GM23248 (cell line): ENCODE measurements around the gene CDK4. TPM values are rescaled to one million over a fixed set of nuclear protein-coding genes. Genes with fewer than 3 reads are reported as not detected.
A peak's percentile ranks its signal among the peaks of the same experiment; 100 is the strongest.

Experiments
- DNase-seq: peaks from one replicate; pipeline ENCODE4 v3.0.0-alpha.2; 2015
- H2AFZ ChIP-seq: fragments of 200-600 bp; sonication (generic); 2 replicates; pipeline ENCODE4 v1.6.1; 2016; ENCODE audit warnings: antibody characterized with exemption
- H3F3A ChIP-seq: fragments of 200-600 bp; sonication (generic); 2 replicates; pipeline ENCODE4 v1.6.1; 2016; ENCODE audit warnings: mild to moderate bottlenecking, antibody characterized with exemption, mixed run types; ENCODE audit not compliant: insufficient read depth
- H3K27ac ChIP-seq: fragments of 200-600 bp; sonication (generic); 2 replicates; pipeline ENCODE4 v1.5.1; 2016; ENCODE audit warnings: mild to moderate bottlenecking
- H3K27me3 ChIP-seq: fragments of 200-600 bp; sonication (generic); replicated peaks from 2 replicates; pipeline ENCODE4 v1.6.1; 2016; ENCODE audit warnings: mild to moderate bottlenecking; ENCODE audit not compliant: insufficient read depth
- H3K36me3 ChIP-seq: fragments of 200-600 bp; sonication (generic); 2 replicates; pipeline ENCODE4 v1.6.1; 2016; ENCODE audit warnings: low read depth, mild to moderate bottlenecking
- H3K4me1 ChIP-seq: fragments of 200-600 bp; sonication (generic); 2 replicates; pipeline ENCODE4 v1.6.1; 2016; ENCODE audit warnings: mild to moderate bottlenecking; ENCODE audit not compliant: insufficient read depth
- H3K4me2 ChIP-seq: fragments of 200-600 bp; sonication (generic); one replicate; pipeline ENCODE4 v1.6.1; 2016; ENCODE audit warnings: mild to moderate bottlenecking; ENCODE audit not compliant: unreplicated experiment
- H3K4me3 ChIP-seq: fragments of 200-600 bp; sonication (generic); 2 replicates; pipeline ENCODE4 v1.5.1; 2016; ENCODE audit warnings: mild to moderate bottlenecking
- H3K79me2 ChIP-seq: fragments of 200-600 bp; sonication (generic); 2 replicates; pipeline ENCODE4 v1.6.1; 2016; ENCODE audit warnings: mild to moderate bottlenecking; ENCODE audit not compliant: insufficient read depth
- H3K9ac ChIP-seq: fragments of 200-600 bp; sonication (generic); 2 replicates; pipeline ENCODE4 v1.6.1; 2016; ENCODE audit warnings: mild to moderate bottlenecking
- H3K9me2 ChIP-seq: fragments of 200-600 bp; sonication (generic); 2 replicates; pipeline ENCODE4 v1.6.1; 2016; ENCODE audit warnings: mixed run types, mild to moderate bottlenecking, moderate library complexity; ENCODE audit not compliant: insufficient read depth
- H3K9me3 ChIP-seq: fragments of 200-600 bp; sonication (generic); one replicate; pipeline ENCODE4 v1.6.1; 2017; ENCODE audit warnings: low read depth
- H4K20me1 ChIP-seq: fragments of 200-600 bp; sonication (generic); 2 replicates; pipeline ENCODE4 v1.6.0; 2016; ENCODE audit not compliant: insufficient read depth
- EZH2 ChIP-seq: fragments of 200-600 bp; sonication (generic); IDR thresholded peaks from 2 replicates; pipeline ENCODE4 v1.6.1; 2018; ENCODE audit warnings: antibody characterized with exemption, mild to moderate bottlenecking; ENCODE audit not compliant: insufficient read depth, poor library complexity, severe bottlenecking
- EZH2phosphoT487 ChIP-seq: fragments of 200-600 bp; sonication (generic); IDR thresholded peaks from 2 replicates; pipeline ENCODE4 v1.6.1; 2018; ENCODE audit warnings: antibody characterized with exemption, moderate library complexity, mild to moderate bottlenecking, low read depth; ENCODE audit not compliant: insufficient read depth
- WGBS, 2 experiments: methylation state at CpG; one replicate each; pipeline ENCODE4 v1.1.6; 2015 to 2017; ENCODE audit warnings: low lambda C conversion rate in 2 of 2, low coverage in 1 of 2; ENCODE audit errors: missing lambda C conversion rate in 2 of 2; 5-methylcytosine and 5-hydroxymethylcytosine counted together
- in situ Hi-C: fragments of 300-500 bp; cut with MboI; formaldehyde crosslinking; loops from 2 replicates; pipeline ENCODE4 v1.15.0; 2020
- polyA plus RNA-seq: library from polyadenylated mRNA; unstranded; fragments of >200 nt; fragmentation: Nextera tagmentation; extraction: Ambion mirVana; gene quantifications from 2 replicates; pipeline ENCODE4 v1.2.1, GENCODE V29; 2016
- total RNA-seq: library from RNA; depleted of rRNA; stranded (reverse); fragments of >200 nt; shearing (Covaris generic); gene quantifications from 2 replicates; pipeline ENCODE4 v1.2.3, GENCODE V29; 2014

CDK4 gene
- total and polyA plus RNA-seq, 2 experiments from 2014 or later: 123 to 152 TPM

DNA sequence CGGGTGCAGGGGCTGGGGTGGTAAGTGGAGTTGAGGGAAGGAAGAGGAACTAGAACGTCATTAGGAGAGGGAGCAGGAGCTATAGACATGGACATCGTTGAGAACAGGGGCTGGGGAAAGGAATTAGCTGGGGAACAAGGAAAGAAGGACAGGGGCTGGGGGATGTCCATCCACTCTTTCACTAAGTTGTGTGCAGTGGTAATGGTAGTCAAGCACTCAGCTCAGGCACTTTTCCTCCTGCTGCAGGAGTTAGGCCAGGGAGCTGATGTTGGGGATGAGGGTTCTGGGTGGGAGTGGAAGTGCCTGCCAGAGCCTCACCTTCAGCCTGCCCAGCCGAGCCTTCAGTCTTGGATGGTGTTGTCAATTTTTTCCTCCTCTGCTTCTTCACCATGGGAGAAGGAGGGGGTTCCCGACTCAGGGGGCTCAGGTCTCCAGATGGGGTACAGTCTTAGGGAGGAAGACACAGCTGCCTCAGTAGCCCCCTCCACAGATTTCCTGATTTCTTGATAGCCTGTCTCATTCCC lies 22.7 kb downstream of the CDK4 start:
- Histone ChIP-seq H3K9me3 (no peaks in the 10 kb centered on the region), H3K27ac (no peak overlapping the region), H3K27me3 (no peaks in the 10 kb centered on the region), H4K20me1 (no peaks in the 10 kb centered on the region), H3K9ac (no peak overlapping the region), H3K4me2 (no peak overlapping the region), H3F3A (no peaks in the 10 kb centered on the region; the same call in 1 of the 2 replicates), H2AFZ (no peak overlapping the region), H3K4me3 (no peak overlapping the region), H3K79me2 (no peaks in the 10 kb centered on the region), H3K4me1 (no peaks in the 10 kb centered on the region), H3K36me3 (no peaks in the 10 kb centered on the region), H3K9me2 (no peaks in the 10 kb centered on the region)
- in situ Hi-C loops: no loop called here
- no peak for DNase-seq
- no peak for TF ChIP-seq EZH2phosphoT487
- TF ChIP-seq EZH2: no peak
- WGBS, 2 experiments: 26 to 29% methylated on average over 5 of the region's 5 CpGs

DNA sequence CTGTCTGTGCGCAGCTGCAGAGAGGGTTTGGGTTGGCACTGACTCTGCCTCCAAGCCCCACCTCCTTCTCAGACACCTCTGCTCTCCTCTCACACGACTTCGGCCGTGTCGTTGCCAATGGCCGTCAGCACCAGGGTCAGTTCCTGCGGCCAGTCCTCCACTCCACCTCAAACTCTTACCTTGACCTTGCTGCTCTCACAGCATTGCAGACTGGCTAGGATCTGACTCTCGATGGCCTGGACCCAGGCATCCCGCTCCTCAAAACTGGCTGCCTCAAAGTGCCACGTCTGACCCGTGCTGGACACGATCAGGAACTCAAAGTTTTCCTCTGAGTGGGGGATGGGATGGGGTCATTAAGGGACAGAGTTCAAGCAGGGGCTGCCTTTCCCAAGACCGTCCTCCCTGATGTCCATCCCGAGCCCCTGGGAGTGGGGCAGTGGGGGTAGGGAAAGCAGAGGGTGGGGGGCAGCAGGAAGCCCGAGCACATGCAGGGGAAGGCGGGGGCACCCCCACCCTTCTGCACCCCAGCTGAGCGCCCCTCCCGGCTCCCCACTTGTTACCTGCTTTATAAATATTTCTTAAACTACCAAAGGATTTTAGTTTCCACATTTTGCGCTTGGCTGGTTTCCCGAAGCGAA lies 24.2 kb downstream of the CDK4 start:
- no peak overlapping the region for H3K4me2 ChIP-seq
- no peaks in the 10 kb centered on the region; the same call in 1 of the 2 replicates for H3F3A ChIP-seq
- in situ Hi-C loops: no loop called here
- no peaks in the 10 kb centered on the region for H3K36me3 ChIP-seq
- H4K20me1 ChIP-seq: no peaks in the 10 kb centered on the region
- WGBS, 2 experiments: 63 to 69% methylated on average over 16 to 21 of the region's 21 CpGs
- H3K27ac ChIP-seq: no peak overlapping the region
- H3K4me3 ChIP-seq: no peak overlapping the region
- no peak for DNase-seq
- no peaks in the 10 kb centered on the region for H3K9me2 ChIP-seq
- H3K9ac ChIP-seq: no peak overlapping the region
- TF ChIP-seq EZH2phosphoT487: no peak
- TF ChIP-seq EZH2: no peak
- H3K79me2 ChIP-seq: no peaks in the 10 kb centered on the region
- H2AFZ ChIP-seq: no peak overlapping the region
- H3K9me3 ChIP-seq: no peaks in the 10 kb centered on the region
- no peaks in the 10 kb centered on the region for H3K4me1 ChIP-seq
- no peaks in the 10 kb centered on the region for H3K27me3 ChIP-seq

DNA sequence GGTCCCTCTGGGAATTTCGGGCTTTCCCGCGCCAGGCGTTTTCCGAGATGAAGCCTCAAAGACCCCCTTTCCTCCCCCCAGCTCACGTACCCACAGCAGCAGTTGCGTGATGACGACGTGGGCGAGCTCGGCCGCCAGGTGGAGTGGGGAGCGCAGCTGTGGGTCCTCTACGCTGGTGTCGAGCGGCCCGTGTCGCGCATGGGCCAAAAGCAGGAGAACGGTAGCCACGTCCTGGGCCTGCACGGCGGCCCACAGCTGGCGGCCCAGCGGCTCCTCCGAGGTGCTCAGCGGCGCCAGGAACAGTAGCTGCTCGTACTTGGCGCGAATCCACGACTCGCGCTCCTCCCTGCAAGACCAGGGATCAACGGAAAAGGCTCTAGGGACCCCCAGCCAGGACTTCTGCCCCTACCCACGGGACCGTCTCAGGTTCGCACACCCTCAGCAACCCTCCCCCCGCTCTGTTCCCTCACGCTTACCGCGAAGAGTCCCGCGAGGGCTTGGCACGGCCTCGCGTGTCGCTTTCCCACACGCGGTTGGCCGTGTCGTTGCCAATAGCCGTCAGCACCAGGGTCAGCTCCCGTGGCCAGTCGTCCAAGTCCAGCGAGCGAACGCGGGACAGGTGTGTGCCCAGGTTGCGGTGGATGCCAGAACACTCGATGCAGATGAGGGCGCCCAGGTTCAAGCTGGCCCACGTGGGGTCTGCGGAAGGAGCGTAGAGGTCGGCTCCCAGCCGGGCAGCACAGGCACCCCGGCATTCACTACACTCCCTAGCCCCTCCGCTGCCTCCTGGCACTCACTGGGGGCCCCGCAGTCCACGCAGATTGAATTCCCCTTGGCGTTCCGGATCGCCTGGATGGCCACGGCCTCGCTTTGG lies 25.0 kb downstream of the CDK4 start:
- in situ Hi-C loops: no loop called here
- Histone ChIP-seq H3K27ac (peak overlapping the region; percentile 70; the same call in 1 of the 2 replicates), H3K4me2 (peak overlapping the region; percentile 87), H3K9me2 (no peaks in the 10 kb centered on the region), H2AFZ (peak overlapping the region; percentile 89), H3K79me2 (no peaks in the 10 kb centered on the region), H4K20me1 (no peaks in the 10 kb centered on the region), H3K27me3 (no peaks in the 10 kb centered on the region), H3K4me3 (peak overlapping the region; percentile 83), H3K9me3 (no peaks in the 10 kb centered on the region), H3K9ac (peak overlapping the region; percentile 94), H3K36me3 (no peaks in the 10 kb centered on the region), H3F3A (no peaks in the 10 kb centered on the region; the same call in 1 of the 2 replicates), H3K4me1 (no peaks in the 10 kb centered on the region)
- WGBS, 2 experiments: 34 to 42% methylated on average over 59 to 76 of the region's 76 CpGs
- TF ChIP-seq EZH2 (no peak), EZH2phosphoT487 (no peak)
- peak; percentile 69 for DNase-seq

DNA sequence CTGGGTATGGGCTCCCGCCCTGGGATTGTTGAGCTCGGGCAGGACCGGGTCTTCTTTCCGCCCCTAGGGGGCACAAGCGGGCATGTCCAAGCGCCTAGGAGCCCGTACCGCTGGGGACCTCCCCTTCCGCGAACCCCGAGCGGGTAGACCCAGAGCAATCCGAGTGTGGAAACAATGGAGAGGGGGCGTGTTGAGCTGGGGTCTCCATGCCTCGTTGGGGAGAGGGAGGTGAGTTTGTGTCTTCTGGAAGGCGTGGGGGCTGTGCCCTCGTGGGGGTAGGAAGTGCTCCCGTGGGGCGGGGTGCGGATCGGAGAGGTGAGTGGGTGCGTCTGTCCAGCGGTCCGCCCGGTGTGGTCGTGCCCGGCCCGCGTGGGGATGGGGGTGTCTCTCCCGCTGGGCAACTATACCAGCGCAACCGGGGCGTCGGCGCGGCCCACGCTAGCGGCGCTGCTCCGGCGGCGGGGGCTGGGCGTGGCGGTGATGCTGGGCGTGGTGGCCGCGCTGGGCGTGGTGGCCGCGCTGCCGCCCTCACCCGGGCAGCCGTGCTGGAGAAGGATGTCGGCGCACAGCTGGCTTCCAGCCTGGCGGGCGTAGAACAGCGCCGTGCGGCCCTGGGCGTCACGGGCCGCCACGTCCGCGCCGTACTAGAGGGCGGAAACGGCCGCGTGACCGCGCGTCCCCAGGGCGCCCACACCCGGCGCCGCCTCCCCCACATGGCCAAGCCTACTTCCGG lies 25.8 kb downstream of the CDK4 start:
- Histone ChIP-seq H3K4me2 (peak overlapping the region; percentile 87), H3K9me3 (no peaks in the 10 kb centered on the region), H3K4me3 (peak overlapping the region; percentile 83), H4K20me1 (no peaks in the 10 kb centered on the region), H2AFZ (peak overlapping the region; percentile 89), H3K79me2 (no peaks in the 10 kb centered on the region), H3K36me3 (no peaks in the 10 kb centered on the region), H3K9me2 (no peaks in the 10 kb centered on the region), H3F3A (no peaks in the 10 kb centered on the region; the same call in 1 of the 2 replicates), H3K27me3 (no peaks in the 10 kb centered on the region), H3K4me1 (no peaks in the 10 kb centered on the region), H3K9ac (peak overlapping the region; percentile 94), H3K27ac (peak overlapping the region; percentile 70)
- TF ChIP-seq EZH2phosphoT487: no peak
- TF ChIP-seq EZH2: no peak
- WGBS, 2 experiments: 1% methylated on average over 37 to 55 of the region's 79 CpGs
- in situ Hi-C loops: no loop called here
- peak; percentile 95 for DNase-seq
